Muscle layer of duodenum (tissue), 2 donors: ENCODE data around the gene ISLR.

ENCODE experiments used
- H3K27ac ChIP-seq: one replicate; pipeline ENCODE4 v1.7.0; 2013; ENCODE audit warnings: mild to moderate bottlenecking, low read length
- H3K27me3 ChIP-seq: one replicate; pipeline ENCODE4 v1.7.0; 2013; ENCODE audit warnings: low read depth, mild to moderate bottlenecking, control low read depth, low read length
- H3K36me3 ChIP-seq, 2 donors: one replicate each; pipeline ENCODE4 v1.7.0; 2013; ENCODE audit warnings: low read length in 2 of 2, control low read depth in 1 of 2, mild to moderate bottlenecking in 1 of 2; ENCODE audit not compliant: insufficient read depth in 2 of 2, control insufficient read depth in 1 of 2
- H3K4me1 ChIP-seq, 2 donors: one replicate each; pipeline ENCODE4 v1.7.0; 2013; ENCODE audit warnings: low read length in 2 of 2, mild to moderate bottlenecking in 2 of 2, control low read depth in 1 of 2, moderate library complexity in 1 of 2; ENCODE audit not compliant: insufficient read depth in 2 of 2, control insufficient read depth in 1 of 2
- H3K4me3 ChIP-seq, 2 donors: one replicate each; pipeline ENCODE4 v1.7.0; 2013; ENCODE audit warnings: low read length in 2 of 2, low read depth in 1 of 2, mild to moderate bottlenecking in 1 of 2
- H3K9me3 ChIP-seq, 2 donors: one replicate each; pipeline ENCODE4 v1.7.0; 2013; ENCODE audit warnings: low read length in 2 of 2, control low read depth in 1 of 2, mild to moderate bottlenecking in 1 of 2; ENCODE audit not compliant: control insufficient read depth in 1 of 2
- donor health status: healthy.

ISLR gene

GRCh38 chr15:74211656-74212055 lies 38.1 kb downstream of the ISLR start:
- Histone ChIP-seq H3K4me3 (no peak overlapping the region), H3K27ac (no peak overlapping the region), H3K4me1 (peaks cover 0 to 4% of the 10 kb centered on the region in 2 donors), H3K36me3 (no peaks in the 10 kb centered on the region), H3K27me3 (no peaks in the 10 kb centered on the region), H3K9me3 (no peaks in the 10 kb centered on the region)

GRCh38 chr15:74212494-74212893 lies 39.0 kb downstream of the ISLR start:
- H3K4me3 ChIP-seq = no peak overlapping the region
- H3K36me3 ChIP-seq = no peaks in the 10 kb centered on the region
- H3K9me3 ChIP-seq = no peaks in the 10 kb centered on the region
- no peak overlapping the region for H3K27ac ChIP-seq
- peaks cover 0 to 4% of the 10 kb centered on the region in 2 donors for H3K4me1 ChIP-seq
- H3K27me3 ChIP-seq = no peaks in the 10 kb centered on the region

- H3K4me3 ChIP-seq = no peak overlapping the region
- peaks cover 0 to 4% of the 10 kb centered on the region in 2 donors for H3K4me1 ChIP-seq
- H3K36me3 ChIP-seq = no peaks in the 10 kb centered on the region
- H3K27ac ChIP-seq = no peak overlapping the region
- no peaks in the 10 kb centered on the region for H3K27me3 ChIP-seq
- no peaks in the 10 kb centered on the region for H3K9me3 ChIP-seq
Measured at GRCh38 chr15:74213858-74214284, 40.4 kb downstream of the ISLR start.

DNA sequence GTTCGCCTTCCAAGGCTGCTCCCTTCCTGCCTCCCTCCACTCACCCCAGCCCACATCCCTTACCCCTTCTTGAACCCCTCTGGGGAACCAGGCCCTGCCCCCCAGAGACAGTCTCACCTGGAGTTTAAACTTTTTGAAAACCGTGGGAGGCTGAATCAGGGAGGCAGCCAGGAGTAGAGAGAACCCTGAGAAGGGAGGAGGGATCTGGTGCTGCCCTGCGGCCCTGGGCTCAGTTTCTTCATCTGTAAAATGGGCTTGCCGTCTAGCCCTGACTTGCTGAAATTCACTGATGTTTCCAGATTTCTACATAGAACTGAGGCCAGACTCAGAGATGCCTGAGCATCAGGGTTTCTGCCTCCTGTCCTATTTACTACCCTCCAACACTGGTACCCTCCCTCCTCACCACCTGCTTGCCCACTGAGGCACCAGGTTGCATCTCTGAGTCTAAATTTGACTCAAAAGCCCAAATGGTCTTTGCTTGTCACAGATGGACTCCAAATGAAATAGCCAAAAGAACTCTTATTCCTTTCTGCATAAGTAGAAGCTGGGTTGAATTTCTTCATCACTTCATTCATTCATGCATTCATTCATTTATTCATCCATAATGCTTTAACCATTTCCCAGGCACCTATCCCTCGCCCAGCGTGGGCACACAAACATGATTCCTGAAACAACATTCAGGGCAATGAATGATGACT lies 41.0 kb downstream of the ISLR start:
- H3K4me1 ChIP-seq = peaks cover 0 to 4% of the 10 kb centered on the region in 2 donors
- no peak overlapping the region for H3K4me3 ChIP-seq
- no peaks in the 10 kb centered on the region for H3K9me3 ChIP-seq
- H3K36me3 ChIP-seq = no peaks in the 10 kb centered on the region
- H3K27me3 ChIP-seq = no peaks in the 10 kb centered on the region
- H3K27ac ChIP-seq = no peak overlapping the region

DNA sequence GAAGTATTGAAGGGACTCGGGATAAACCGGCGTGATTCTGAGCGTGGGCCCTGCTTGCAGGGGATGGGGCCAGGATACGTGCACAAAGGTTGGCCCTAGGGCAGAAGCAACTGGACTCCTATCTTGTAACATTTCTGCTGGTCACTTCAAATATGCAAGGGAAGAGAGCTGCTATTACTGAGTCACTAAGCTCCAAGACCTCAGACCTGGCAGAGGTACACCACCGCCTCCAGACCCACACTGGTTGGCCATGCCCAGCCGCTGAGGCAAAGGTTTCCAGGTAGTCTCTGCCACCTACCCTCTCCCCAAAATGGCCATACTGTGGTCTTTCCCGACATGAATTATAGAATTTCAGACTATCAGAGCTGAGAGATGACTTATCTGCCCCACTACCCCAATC lies 42.4 kb downstream of the ISLR start:
- H3K27ac ChIP-seq = no peak overlapping the region
- H3K27me3 ChIP-seq = peaks cover 3% of the 10 kb centered on the region

DNA sequence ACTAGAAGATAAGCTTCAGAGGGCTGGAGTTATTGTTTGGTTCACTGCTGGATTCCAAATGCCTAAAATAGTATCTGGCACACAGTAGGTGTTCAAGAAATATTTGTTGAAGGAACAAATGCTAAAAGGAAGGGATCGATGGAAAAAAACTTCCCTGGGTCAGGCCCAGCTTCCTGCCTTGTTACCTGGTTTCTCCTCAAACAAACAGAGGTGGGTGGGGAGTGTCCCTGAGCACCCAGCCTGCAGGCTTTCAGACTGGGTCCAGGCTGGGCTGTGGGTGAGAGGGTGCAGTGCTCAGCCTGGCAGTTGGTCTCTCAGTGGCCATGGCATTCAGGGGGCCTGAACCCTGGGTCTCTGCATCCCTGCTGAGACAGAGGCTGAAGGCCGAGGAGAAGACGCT lies 43.4 kb downstream of the ISLR start:
- Histone ChIP-seq H3K27ac (no peak overlapping the region), H3K36me3 (no peaks in the 10 kb centered on the region), H3K4me1 (no peaks in the 10 kb centered on the region), H3K9me3 (no peaks in the 10 kb centered on the region), H3K4me3 (no peak overlapping the region), H3K27me3 (peaks cover 3% of the 10 kb centered on the region)

More for the DNA sequence above, 42.4 kb downstream of the ISLR start:
- no peaks in the 10 kb centered on the region for H3K9me3 ChIP-seq
- H3K4me3 ChIP-seq = no peak overlapping the region
- H3K4me1 ChIP-seq = no peaks in the 10 kb centered on the region
- H3K36me3 ChIP-seq = no peaks in the 10 kb centered on the region

- Histone ChIP-seq H3K4me1 (no peaks in the 10 kb centered on the region), H3K4me3 (no peak overlapping the region), H3K36me3 (no peaks in the 10 kb centered on the region), H3K27me3 (peaks cover 8% of the 10 kb centered on the region), H3K9me3 (no peaks in the 10 kb centered on the region), H3K27ac (no peak overlapping the region)
Measured at GRCh38 chr15:74217907-74218885, 44.7 kb downstream of the ISLR start.

- Histone ChIP-seq H3K4me1 (no peaks in the 10 kb centered on the region), H3K4me3 (no peak overlapping the region), H3K27ac (no peak overlapping the region), H3K9me3 (no peaks in the 10 kb centered on the region), H3K27me3 (peaks cover 9% of the 10 kb centered on the region), H3K36me3 (no peaks in the 10 kb centered on the region)
Measured at GRCh38 chr15:74220475-74221248, 47.2 kb downstream of the ISLR start.

GRCh38 chr15:74221399-74222239 lies 48.1 kb downstream of the ISLR start:
- H3K27me3 ChIP-seq = peaks cover 9% of the 10 kb centered on the region
- no peaks in the 10 kb centered on the region for H3K9me3 ChIP-seq
- no peak overlapping the region for H3K4me3 ChIP-seq
- H3K36me3 ChIP-seq = no peaks in the 10 kb centered on the region
- H3K27ac ChIP-seq = no peak overlapping the region
- H3K4me1 ChIP-seq = no peaks in the 10 kb centered on the region

GRCh38 chr15:74222240-74223119 lies 49.0 kb downstream of the ISLR start:
- H3K36me3 ChIP-seq = no peaks in the 10 kb centered on the region
- no peak overlapping the region for H3K4me3 ChIP-seq
- H3K9me3 ChIP-seq = no peaks in the 10 kb centered on the region
- H3K27ac ChIP-seq = no peak overlapping the region
- peaks cover 9% of the 10 kb centered on the region for H3K27me3 ChIP-seq
- no peaks in the 10 kb centered on the region for H3K4me1 ChIP-seq
